Measurements from ENCODE around the gene TSKS. TPM values are rescaled to one million over a fixed set of nuclear protein-coding genes. Genes with fewer than 3 reads are reported as not detected.

TSKS gene
- polyA plus RNA-seq, 3 donors, result 0.37 to 0.81 (median 0.51) TPM

- Histone ChIP-seq H3K4me1 (ENCODE audit: control insufficient read depth in 1 of 2, insufficient read depth in 2 of 2, low read length in 2 of 2) (peaks cover 3 to 10% of the 10 kb centered on the region in 2 donors), H3K79me2 (ENCODE audit: insufficient read depth, low read length) (no peaks in the 10 kb centered on the region), H3K4me3 (replicated peaks in 1 of 3; ENCODE audit: low read depth in 2 of 3, low read length in 3 of 3) (no peak overlapping the region), H3K4me2 (replicated peaks; ENCODE audit: extremely low read depth, low read length, poor library complexity, severe bottlenecking) (no peak overlapping the region), H3K36me3 (replicated peaks in 1 of 2; ENCODE audit: control insufficient read depth in 1 of 2, insufficient read depth in 2 of 2, low read length in 2 of 2) (no peaks in the 10 kb centered on the region), H3K9ac (ENCODE audit: insufficient read depth, low read length, poor library complexity, severe bottlenecking) (no peak overlapping the region), H3K9me3 (replicated peaks in 1 of 2; ENCODE audit: control insufficient read depth in 1 of 2, insufficient read depth in 1 of 2, low read length in 2 of 2) (peaks cover 0 to 4% of the 10 kb centered on the region in 2 donors), H3K27ac (ENCODE audit: low read depth in 1 of 2, low read length in 2 of 2) (no peak overlapping the region), H2AFZ (ENCODE audit: insufficient read depth, low read depth, low read length, poor library complexity, severe bottlenecking) (no peak overlapping the region), H3K27me3 (ENCODE audit: control insufficient read depth in 2 of 2, insufficient read depth in 2 of 2, low read length in 2 of 2) (no peaks in the 10 kb centered on the region), H4K20me1 (ENCODE audit: insufficient read depth, low read length) (no peaks in the 10 kb centered on the region)
- WGBS (ENCODE audit: insufficient coverage), result 96% methylated on average over 20 of the region's 23 CpGs
- H3K27me3 Mint-ChIP-seq (ENCODE audit: low read depth in 3 of 3), result peaks cover 0 to 5% (median 3%) of the 10 kb centered on the region in 3 donors
- TF ChIP-seq CTCF (IDR thresholded peaks at IDR 0.05), result no peak
- intact Hi-C loops (cut with micrococcal nuclease), result no loop called here
- DNase-seq, result no peak
- peaks cover 26% of the 10 kb centered on the region for H3K4me1 Mint-ChIP-seq
- H3K9me3 Mint-ChIP-seq, result peaks cover 5 to 29% (median 16%) of the 10 kb centered on the region in 7 donors
- peak overlapping the region in 3 of 7 donors; percentile 41 to 79 (median 77) for H3K27ac Mint-ChIP-seq
- H3K36me3 Mint-ChIP-seq, result peaks cover 0 to 6% of the 10 kb centered on the region in 2 donors
- H3K4me3 Mint-ChIP-seq, result no peak overlapping the region
Measured at GRCh38 chr19:49744946-49745381, 18.1 kb downstream of the TSKS start.

GRCh38 chr19:49741210-49741844 is 21.8 kb downstream of the TSKS start:
- Histone ChIP-seq H3K4me2 (replicated peaks; ENCODE audit: extremely low read depth, low read length, poor library complexity, severe bottlenecking) (no peak overlapping the region), H3K9ac (ENCODE audit: insufficient read depth, low read length, poor library complexity, severe bottlenecking) (no peak overlapping the region), H3K79me2 (ENCODE audit: insufficient read depth, low read length) (no peaks in the 10 kb centered on the region), H3K4me3 (replicated peaks in 1 of 3; ENCODE audit: low read depth in 2 of 3, low read length in 3 of 3) (no peak overlapping the region), H2AFZ (ENCODE audit: insufficient read depth, low read depth, low read length, poor library complexity, severe bottlenecking) (peak overlapping the region; percentile 58), H3K36me3 (replicated peaks in 1 of 2; ENCODE audit: control insufficient read depth in 1 of 2, insufficient read depth in 2 of 2, low read length in 2 of 2) (no peaks in the 10 kb centered on the region), H4K20me1 (ENCODE audit: insufficient read depth, low read length) (no peaks in the 10 kb centered on the region), H3K4me1 (ENCODE audit: control insufficient read depth in 1 of 2, insufficient read depth in 2 of 2, low read length in 2 of 2) (peaks cover 3 to 6% of the 10 kb centered on the region in 2 donors), H3K27me3 (ENCODE audit: control insufficient read depth in 2 of 2, insufficient read depth in 2 of 2, low read length in 2 of 2) (no peaks in the 10 kb centered on the region), H3K27ac (ENCODE audit: low read depth in 1 of 2, low read length in 2 of 2) (peak overlapping the region in 1 of 2 donors; percentile 11), H3K9me3 (replicated peaks in 1 of 2; ENCODE audit: control insufficient read depth in 1 of 2, insufficient read depth in 1 of 2, low read length in 2 of 2) (peaks cover 0 to 4% of the 10 kb centered on the region in 2 donors)
- Mint-ChIP-seq H3K27ac (peak overlapping the region in 4 of 7 donors; percentile 18 to 53 (median 34)), H3K4me3 (no peak overlapping the region), H3K36me3 (no peaks in the 10 kb centered on the region), H3K27me3 (ENCODE audit: low read depth in 3 of 3) (peaks cover 0 to 4% (median 0%) of the 10 kb centered on the region in 3 donors), H3K4me1 (peaks cover 19% of the 10 kb centered on the region), H3K9me3 (peaks cover 0 to 24% (median 7%) of the 10 kb centered on the region in 7 donors)
- intact Hi-C loops (cut with micrococcal nuclease), result no loop called here
- 46% methylated on average over 7 of the region's 9 CpGs for WGBS (ENCODE audit: insufficient coverage)
- TF ChIP-seq CTCF (IDR thresholded peaks at IDR 0.05), result no peak
- DNase-seq, result peak in 1 of 3 donors; percentile 12
